Body of pancreas (tissue), 4 donors: Measurements from ENCODE around the gene USP9X. TPM values are rescaled to one million over a fixed set of nuclear protein-coding genes. Genes with fewer than 3 reads are reported as not detected.

Source experiments
- ATAC-seq: fragments of 150-250 bp; one replicate; pipeline ENCODE4 v1.9.1; 2016
- DNase-seq, 4 donors: peaks; one replicate each; pipeline ENCODE4 v3.0.0-alpha.2; 2019
- H3K27ac ChIP-seq, 4 donors: fragments of 200-600 bp; sonication (generic); 1 replicate in 3 of 4; 2 replicates in 1 of 4; pipeline versions ENCODE4 v1.5.1 to v1.6.1; 2016 to 2019; ENCODE audit warnings: mild to moderate bottlenecking in 1 of 4, mixed read lengths in 1 of 4, moderate library complexity in 1 of 4
- H3K27me3 ChIP-seq, 2 donors: fragments of 200-600 bp; sonication (generic); one replicate each; pipeline ENCODE4 v1.6.0; 2016; ENCODE audit warnings: mild to moderate bottlenecking in 1 of 2
- H3K36me3 ChIP-seq, 2 donors: fragments of 200-600 bp; sonication (generic); replicated peaks in 1 of 2; 2 replicates each; pipeline ENCODE4 v1.5.1; 2016; ENCODE audit warnings: low read depth in 2 of 2; ENCODE audit not compliant: insufficient read depth in 1 of 2
- H3K4me1 ChIP-seq: fragments of 200-600 bp; sonication (generic); one replicate; pipeline ENCODE4 v1.6.0; 2016
- H3K4me3 ChIP-seq, 2 donors: fragments of 200-600 bp; sonication (generic); 1 replicate in 1 of 2; 2 replicates in 1 of 2; pipeline ENCODE4 v1.5.1; 2016 to 2019
- H3K9me3 ChIP-seq, 3 donors: fragments of 200-600 bp; sonication (generic); 1 replicate in 2 of 3; 2 replicates in 1 of 3; pipeline ENCODE4 v1.5.1; 2016
- POLR2A ChIP-seq, 3 donors: fragments of 450-650 bp; IDR thresholded peaks; one replicate each; pipeline ENCODE4 v1.6.1; 2016; ENCODE audit warnings: antibody characterized with exemption in 3 of 3, mild to moderate bottlenecking in 2 of 3
- WGBS, 2 donors: methylation state at CpG; one replicate each; pipeline ENCODE4 v1.1.5; 2017; 5-methylcytosine and 5-hydroxymethylcytosine counted together
- intact Hi-C: fragments of 100-400 bp; cut with DNase I; formaldehyde crosslinking; loops from one replicate; pipeline ENCODE4 v1.15.1; 2023
- total RNA-seq, 2 donors: library from RNA; depleted of rRNA; stranded (reverse); fragments of >200 nt; gene quantifications; one replicate each; pipeline ENCODE4 v1.1.0, GENCODE V29; 2016
- TF ChIP-seq, protein P1 (sequence below), 7 experiments: fragments of 450-650 bp in 4 of 7; fragments of 200-600 bp in 3 of 7; sonication (generic) in 3 of 7; IDR thresholded peaks; one replicate each; pipeline ENCODE4 v1.5.1; 2016 to 2019; ENCODE audit warnings: antibody characterized with exemption in 7 of 7

Gene USP9X
- total RNA-seq, 2 donors from 2014 or later: 51.1 to 58.4 TPM

DNA sequence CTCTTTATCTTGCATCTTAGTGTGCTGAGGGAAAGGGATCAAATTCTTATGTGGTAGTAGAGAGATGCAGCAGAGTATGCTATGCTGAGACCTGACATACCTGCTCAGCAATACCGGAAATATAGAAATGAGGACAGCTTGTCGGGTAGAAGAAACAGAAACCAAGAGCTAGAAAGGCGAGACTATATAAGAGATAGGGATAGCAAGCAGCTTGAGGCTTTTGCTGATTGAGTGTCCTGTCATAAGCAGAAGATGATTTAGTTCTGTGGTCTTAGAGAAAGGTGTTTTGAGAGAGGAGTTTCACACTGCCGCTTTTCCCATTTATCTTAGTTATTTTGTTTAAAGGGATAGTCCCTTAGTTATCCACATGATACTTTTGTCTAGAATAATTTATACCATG is 31.7 kb downstream of the USP9X start:
- no peak for ATAC-seq
- DNase-seq: no peak
- intact Hi-C loops: loop anchor here (5.0 kb wide), 1 partner anchor 240 kb away; no protein-coding TSS in a partner anchor

DNA sequence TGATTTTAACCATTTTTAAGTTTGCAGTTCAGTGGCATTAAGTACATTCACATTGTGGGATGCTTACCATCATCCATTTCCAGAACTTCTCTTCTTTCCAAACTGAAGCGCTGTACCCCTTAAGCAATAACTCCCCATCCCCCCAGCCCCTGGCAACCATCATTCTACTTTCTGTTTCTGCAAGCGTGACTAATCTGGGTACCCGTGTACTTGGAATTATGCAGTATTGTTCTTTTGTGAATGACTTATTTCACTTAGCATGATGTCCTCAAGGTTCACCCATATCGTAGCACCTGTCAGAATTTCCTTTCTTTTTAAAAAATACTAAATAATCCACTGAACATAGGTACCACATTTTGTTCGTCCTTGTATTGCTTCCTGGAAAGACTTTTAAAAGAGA is 32.9 kb downstream of the USP9X start:
- DNase-seq (no peak), ATAC-seq (no peak)
- Histone ChIP-seq H3K4me3 (no peak overlapping the region), H3K36me3 (no peaks in the 10 kb centered on the region), H3K4me1 (peaks cover 19% of the 10 kb centered on the region), H3K27me3 (no peaks in the 10 kb centered on the region), H3K9me3 (no peaks in the 10 kb centered on the region), H3K27ac (no peak overlapping the region)
- 69 to 74% methylated on average over 5 of the region's 5 CpGs for WGBS, 2 donors
- intact Hi-C loops: loop anchor here (5.0 kb wide), 1 partner anchor 241 kb away; no protein-coding TSS in a partner anchor
- no peak for TF ChIP-seq POLR2A (IDR thresholded peaks at IDR 0.05)
- TF ChIP-seq, protein P1, sequence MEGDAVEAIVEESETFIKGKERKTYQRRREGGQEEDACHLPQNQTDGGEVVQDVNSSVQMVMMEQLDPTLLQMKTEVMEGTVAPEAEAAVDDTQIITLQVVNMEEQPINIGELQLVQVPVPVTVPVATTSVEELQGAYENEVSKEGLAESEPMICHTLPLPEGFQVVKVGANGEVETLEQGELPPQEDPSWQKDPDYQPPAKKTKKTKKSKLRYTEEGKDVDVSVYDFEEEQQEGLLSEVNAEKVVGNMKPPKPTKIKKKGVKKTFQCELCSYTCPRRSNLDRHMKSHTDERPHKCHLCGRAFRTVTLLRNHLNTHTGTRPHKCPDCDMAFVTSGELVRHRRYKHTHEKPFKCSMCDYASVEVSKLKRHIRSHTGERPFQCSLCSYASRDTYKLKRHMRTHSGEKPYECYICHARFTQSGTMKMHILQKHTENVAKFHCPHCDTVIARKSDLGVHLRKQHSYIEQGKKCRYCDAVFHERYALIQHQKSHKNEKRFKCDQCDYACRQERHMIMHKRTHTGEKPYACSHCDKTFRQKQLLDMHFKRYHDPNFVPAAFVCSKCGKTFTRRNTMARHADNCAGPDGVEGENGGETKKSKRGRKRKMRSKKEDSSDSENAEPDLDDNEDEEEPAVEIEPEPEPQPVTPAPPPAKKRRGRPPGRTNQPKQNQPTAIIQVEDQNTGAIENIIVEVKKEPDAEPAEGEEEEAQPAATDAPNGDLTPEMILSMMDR (IDR thresholded peaks at IDR 0.05): no peak

More for the DNA sequence above, 31.7 kb downstream of the USP9X start:
- 3% methylated on average over 4 of the region's 4 CpGs for whole genome bisulfite sequencing, 2 donors
- Histone ChIP-seq H3K4me1 (peaks cover 19% of the 10 kb centered on the region), H3K4me3 (no peak overlapping the region), H3K36me3 (no peaks in the 10 kb centered on the region), H3K27me3 (no peaks in the 10 kb centered on the region), H3K9me3 (no peaks in the 10 kb centered on the region), H3K27ac (no peak overlapping the region)
- no peak for TF ChIP-seq POLR2A (IDR thresholded peaks at IDR 0.05)
- TF ChIP-seq, protein P1 (IDR thresholded peaks at IDR 0.05): no peak

DNA sequence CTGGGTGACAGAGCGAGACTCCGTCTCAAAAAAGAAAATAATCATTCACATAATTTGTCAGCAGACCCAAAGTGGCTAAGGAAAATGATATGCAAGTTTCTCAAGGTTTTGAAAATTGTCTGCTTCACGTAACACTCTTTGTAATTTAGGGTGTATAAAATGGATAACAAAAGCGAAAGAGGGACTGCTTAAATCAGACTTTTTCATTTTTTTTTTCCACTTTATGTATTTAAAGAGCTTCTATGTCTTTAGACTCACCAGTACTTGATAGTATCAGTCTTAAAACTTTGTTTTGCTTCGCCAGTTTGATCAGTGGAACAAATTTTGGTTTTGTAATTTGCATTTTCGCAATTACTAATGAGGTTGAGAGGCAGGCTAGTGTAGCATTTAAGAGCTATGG is 34.6 kb downstream of the USP9X start:
- Histone ChIP-seq H3K9me3 (no peaks in the 10 kb centered on the region), H3K27me3 (no peaks in the 10 kb centered on the region), H3K4me1 (peaks cover 13% of the 10 kb centered on the region), H3K36me3 (no peaks in the 10 kb centered on the region), H3K4me3 (no peak overlapping the region), H3K27ac (no peak overlapping the region)
- WGBS, 2 donors: 75 to 93% methylated on average over 5 to 6 of the region's 6 CpGs
- intact Hi-C loops: loop anchor here (5.0 kb wide), 1 partner anchor 243 kb away; no protein-coding TSS in a partner anchor
- no peak for ATAC-seq
- TF ChIP-seq POLR2A (IDR thresholded peaks at IDR 0.05): no peak
- TF ChIP-seq, protein P1 (IDR thresholded peaks at IDR 0.05): no peak
- no peak for DNase-seq

DNA sequence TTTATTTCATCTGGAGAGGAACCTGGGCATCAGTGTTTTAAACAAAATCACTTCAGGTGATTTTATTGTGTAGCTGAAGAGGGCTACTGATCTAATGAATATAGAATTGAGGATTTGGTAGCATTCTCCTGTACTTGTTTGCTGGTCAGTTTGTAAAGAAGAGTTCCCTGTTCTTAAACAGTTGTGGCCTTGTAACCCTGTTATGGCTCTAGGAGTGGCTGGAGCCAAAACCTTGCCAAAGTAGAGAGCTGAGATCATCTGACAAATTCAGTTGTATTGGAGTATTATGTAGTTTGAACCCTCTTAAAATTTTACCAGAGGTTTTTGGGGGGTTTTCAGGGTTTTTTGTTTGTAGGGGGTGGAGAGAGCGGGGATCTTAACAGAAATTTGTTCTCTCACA is 36.5 kb downstream of the USP9X start:
- Histone ChIP-seq H3K27ac (no peak overlapping the region), H3K9me3 (no peaks in the 10 kb centered on the region), H3K4me1 (peaks cover 5% of the 10 kb centered on the region), H3K27me3 (no peaks in the 10 kb centered on the region), H3K4me3 (no peak overlapping the region), H3K36me3 (no peaks in the 10 kb centered on the region)
- TF ChIP-seq, protein P1 (IDR thresholded peaks at IDR 0.05): no peak
- no peak for TF ChIP-seq POLR2A (IDR thresholded peaks at IDR 0.05)
- 91 to 100% methylated on average over 1 of the region's 1 CpG for WGBS, 2 donors
- DNase-seq (no peak), ATAC-seq (no peak)
- intact Hi-C loops: no loop called here

DNA sequence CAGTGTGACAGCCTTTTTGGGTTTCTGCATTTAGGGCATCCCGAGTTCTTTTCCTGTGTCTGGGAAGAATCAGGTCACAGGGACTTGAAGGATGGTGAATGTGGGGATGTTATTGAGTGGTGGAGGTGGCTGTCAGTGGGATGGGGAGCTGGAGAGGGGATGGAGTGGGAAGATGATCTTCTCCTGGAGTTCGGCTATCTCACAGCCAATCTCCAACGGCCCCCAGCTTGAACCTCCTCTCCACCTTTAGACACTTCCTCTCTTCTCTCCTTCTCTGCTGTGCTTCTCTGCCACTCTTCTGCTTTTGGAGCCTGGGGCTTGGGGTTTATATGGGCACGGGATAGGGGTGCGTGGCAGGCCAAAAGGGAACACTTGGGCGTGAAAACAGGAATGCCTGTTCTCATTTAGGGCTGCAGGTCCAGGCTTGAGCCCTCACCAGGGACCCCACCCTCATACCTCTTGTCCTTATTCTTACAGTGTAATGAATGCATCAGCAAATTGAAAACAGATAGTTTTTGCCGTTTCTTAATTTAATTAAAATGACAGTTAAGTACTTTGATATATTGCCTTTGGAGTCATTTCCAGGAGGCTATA is 37.5 kb downstream of the USP9X start:
- intact Hi-C loops: no loop called here
- WGBS, 2 donors: 81 to 86% methylated on average over 4 to 7 of the region's 7 CpGs
- Histone ChIP-seq H3K36me3 (no peaks in the 10 kb centered on the region), H3K9me3 (no peaks in the 10 kb centered on the region), H3K4me3 (no peak overlapping the region), H3K4me1 (peaks cover 5% of the 10 kb centered on the region), H3K27ac (no peak overlapping the region), H3K27me3 (no peaks in the 10 kb centered on the region)
- TF ChIP-seq POLR2A (IDR thresholded peaks at IDR 0.05): no peak
- TF ChIP-seq, protein P1 (IDR thresholded peaks at IDR 0.05): no peak
- ATAC-seq: no peak
- DNase-seq: no peak
